ENCODE measurements around the gene KRT82.

- TF ChIP-seq CTCF (IDR thresholded peaks at IDR 0.05), result no peak
- no peak for TF ChIP-seq POLR2A (IDR thresholded peaks at IDR 0.05)
- no peak for TF ChIP-seq EP300 (IDR thresholded peaks at IDR 0.05)
Observed at GRCh38 chr12:52454411-52455201, 48.5 kb upstream of the KRT82 start.

Data from stomach (tissue), 4 donors.